GM12878 (cell line): ENCODE measurements around the gene AMIGO2. TPM values are rescaled to one million over a fixed set of nuclear protein-coding genes. Genes with fewer than 3 reads are reported as not detected.

Source experiments
- ATAC-seq: fragments of 200-7000 bp; cut with Tn5 transposase; 3 replicates; pipeline ENCODE4 v1.9.1; 2020; ENCODE audit warnings: mild to moderate bottlenecking, moderate library complexity
- BruUV-seq: library from RNA; stranded (reverse); fragments of 400-500 nt; replicated peaks from 2 replicates; lab custom pipeline; 2021; lab: Mats Ljungman, UMichigan
- CTCF ChIA-PET: fragments of 300-600 bp; sonication (Branson Sonifier 250); formaldehyde crosslinking; extraction: SDS; loops from one replicate; lab custom pipeline; 2021; ENCODE audit warnings: inconsistent platforms; lab: Yijun Ruan, JAX
- POLR2A ChIA-PET: fragments of 350-600 bp; formaldehyde crosslinking; extraction: SDS; loops from one replicate; lab custom pipeline; 2021; ENCODE audit warnings: inconsistent platforms; lab: Charles Lee
- RAD21 ChIA-PET: fragments of 300-600 bp; sonication (Branson Sonifier 250); formaldehyde crosslinking; loops from one replicate; lab custom pipeline; 2023; ENCODE audit warnings: antibody characterized with exemption; ENCODE audit not compliant: unreplicated experiment; lab: Charles Lee
- SMC1A ChIA-PET: fragments of 300-600 bp; sonication (Branson Sonifier 250); formaldehyde crosslinking; loops from one replicate; lab custom pipeline; 2023; ENCODE audit not compliant: unreplicated experiment, uncharacterized antibody; lab: Charles Lee
- DNase-seq: peaks from one replicate; pipeline ENCODE4 v3.0.0-alpha.2; 2011; ENCODE audit warnings: low read depth, low spot score
- FAIRE-seq: peaks from 3 replicates; lab custom pipeline; 2011; peaks lifted over from hg19 to GRCh38; lab: Jason Lieb, UNC
- H2AFZ ChIP-seq: 2 replicates; pipeline ENCODE4 v1.6.0; 2011; ENCODE audit warnings: low read depth, low read length, control low read depth; ENCODE audit not compliant: control insufficient read depth
- H3K27ac ChIP-seq: 2 replicates; pipeline ENCODE4 v1.5.1; 2011; ENCODE audit warnings: control low read depth; ENCODE audit not compliant: control insufficient read depth, insufficient read depth
- H3K27me3 ChIP-seq, 2 experiments: replicated peaks in 1 of 2; 2 replicates each; pipeline versions ENCODE4 v1.6.0 to v1.6.1; 2011; ENCODE audit warnings: low read length in 1 of 2; ENCODE audit not compliant: control insufficient read depth in 2 of 2, insufficient read depth in 2 of 2
- H3K36me3 ChIP-seq, 2 experiments: 2 replicates each; pipeline ENCODE4 v1.5.1; 2011; ENCODE audit warnings: low read length in 1 of 2; ENCODE audit not compliant: control insufficient read depth in 2 of 2, insufficient read depth in 2 of 2
- H3K4me1 ChIP-seq: 2 replicates; pipeline ENCODE4 v1.6.1; 2011; ENCODE audit warnings: mild to moderate bottlenecking, low read length, moderate library complexity, mixed read lengths; ENCODE audit not compliant: control insufficient read depth, insufficient read depth
- H3K4me2 ChIP-seq: 2 replicates; pipeline ENCODE4 v1.6.0; 2011; ENCODE audit warnings: control low read depth; ENCODE audit not compliant: control insufficient read depth, insufficient read depth
- H3K4me3 ChIP-seq: fragments of 200-600 bp; sonication (generic); 2 replicates; pipeline ENCODE4 v1.5.1; 2016
- H3K79me2 ChIP-seq: 2 replicates; pipeline ENCODE4 v1.6.0; 2011; ENCODE audit warnings: low read length; ENCODE audit not compliant: control insufficient read depth, insufficient read depth
- H3K9ac ChIP-seq: 2 replicates; pipeline ENCODE4 v1.8.0; 2011; ENCODE audit warnings: low read length, control low read depth, mixed read lengths; ENCODE audit not compliant: control insufficient read depth, insufficient read depth
- H3K9me3 ChIP-seq: replicated peaks from 3 replicates; pipeline ENCODE4 v1.5.1; 2011; ENCODE audit warnings: mild to moderate bottlenecking, low read length; ENCODE audit not compliant: control insufficient read depth, insufficient read depth
- H4K20me1 ChIP-seq: 2 replicates; pipeline ENCODE4 v1.6.0; 2011; ENCODE audit not compliant: control insufficient read depth, insufficient read depth
- CHD4 ChIP-seq: fragments of 200-600 bp; sonication (generic); IDR thresholded peaks from 2 replicates; pipeline ENCODE4 v1.6.1; 2016; ENCODE audit warnings: mild to moderate bottlenecking
- CTCF ChIP-seq, 3 experiments: IDR thresholded peaks in 2 of 3; conservative IDR thresholded peaks in 1 of 3; 2 replicates each; pipeline ENCODE4 v1.5.1; 2011; ENCODE audit warnings: low read depth in 3 of 3, low read length in 3 of 3, mild to moderate bottlenecking in 3 of 3, control low read depth in 2 of 3, moderate library complexity in 2 of 3, inconsistent platforms in 1 of 3, mixed read lengths in 1 of 3; ENCODE audit not compliant: control insufficient read depth in 2 of 3, insufficient read depth in 1 of 3; ENCODE audit errors: extremely low read depth in 1 of 3
- ETV6 ChIP-seq, 2 experiments: fragments of 450-650 bp in 1 of 2; IDR thresholded peaks in 1 of 2; conservative IDR thresholded peaks in 1 of 2; 2 replicates each; pipeline ENCODE4 v1.6.1; 2014; ENCODE audit warnings: antibody characterized with exemption in 1 of 2, borderline replicate concordance in 1 of 2, low read depth in 1 of 2, mild to moderate bottlenecking in 1 of 2, moderate library complexity in 1 of 2
- EZH2 ChIP-seq: IDR thresholded peaks from 2 replicates; pipeline ENCODE4 v1.6.1; 2012; ENCODE audit warnings: low read depth, mild to moderate bottlenecking, control low read depth, inconsistent platforms, low read length, borderline replicate concordance; ENCODE audit not compliant: control insufficient read depth
- IRF4 ChIP-seq: IDR thresholded peaks from 2 replicates; pipeline ENCODE4 v1.6.1; 2011; ENCODE audit warnings: low read depth, low read length
- KAT2A ChIP-seq: conservative IDR thresholded peaks from 2 replicates; pipeline ENCODE4 v1.6.1; 2011; ENCODE audit warnings: low read depth, low read length; ENCODE audit not compliant: control insufficient read depth
- LARP7 ChIP-seq: fragments of 450-650 bp; IDR thresholded peaks from 2 replicates; pipeline ENCODE4 v1.6.1; 2017; ENCODE audit warnings: mild to moderate bottlenecking
- MTA3 ChIP-seq: IDR thresholded peaks from 2 replicates; pipeline ENCODE4 v1.6.1; 2012; ENCODE audit warnings: low read length, inconsistent platforms, borderline replicate concordance
- STAT1 ChIP-seq: fragments of 450-650 bp; conservative IDR thresholded peaks from 2 replicates; pipeline ENCODE4 v1.6.1; 2014; ENCODE audit warnings: antibody characterized with exemption, mild to moderate bottlenecking
- ZBED1 ChIP-seq: IDR thresholded peaks from 2 replicates; pipeline ENCODE4 v1.6.1; 2016; ENCODE audit warnings: borderline replicate concordance
- WGBS: methylation state at CpG from one replicate; pipeline ENCODE4 v1.1.6; 2016; ENCODE audit warnings: low lambda C conversion rate; ENCODE audit not compliant: insufficient replicate concordance, insufficient coverage; ENCODE audit errors: missing lambda C conversion rate; 5-methylcytosine and 5-hydroxymethylcytosine counted together
- in situ Hi-C: fragments of 300-500 bp; cut with MboI; formaldehyde crosslinking; loops from 9 replicates; pipeline ENCODE4 v1.14.3; 2018; ENCODE audit warnings: mixed read lengths
- intact Hi-C: fragments of 100-400 bp; cut with micrococcal nuclease; formaldehyde crosslinking; loops from one replicate; pipeline ENCODE4 v1.14.2; 2022; ENCODE audit not compliant: unreplicated experiment
- polyA plus RNA-seq, 11 experiments: library from polyadenylated mRNA; depleted of rRNA in 4 of 11; unstranded in 6 of 11; stranded (reverse) in 5 of 11; fragments of >200 nt; fragmentation: Nextera tagmentation in 4 of 11; fragmentation: Illumina TruSeq in 1 of 11; extraction: Ambion mirVana in 4 of 11; extraction: Trizol in 1 of 11; gene quantifications; 1 replicate in 1 of 11; 2 replicates in 10 of 11; pipeline versions ENCODE4 v1.2.1 to v1.2.3, GENCODE V29; 2011 to 2016; ENCODE audit warnings: inconsistent platforms in 2 of 11, missing spikeins in 2 of 11, low read depth in 1 of 11
- total RNA-seq, 4 experiments: library from RNA; depleted of rRNA in 3 of 4; stranded (reverse); fragments of >200 nt in 3 of 4; fragmentation: Illumina TruSeq in 1 of 4; extraction: Trizol in 1 of 4; gene quantifications; 2 replicates each; pipeline versions ENCODE4 v1.2.1 to v1.2.3, GENCODE V29; 2013 to 2021
- TF ChIP-seq, protein P1 (sequence below): fragments of 450-650 bp; IDR thresholded peaks from 2 replicates; pipeline ENCODE4 v1.6.1; 2017; ENCODE audit warnings: borderline replicate concordance

Gene AMIGO2
- total and polyA plus RNA-seq, 10 of the 15 experiments (the other 5 are each of a cell fraction or from before 2014, with no cell fraction given) = 0.03 to 0.15 (median 0.11) TPM; not detected in 7

GRCh38 chr12:47078733-47079467 is 859 bp downstream of the AMIGO2 start:
- no peaks in the 10 kb centered on the region; the same call in 1 of the 2 replicates for H4K20me1 ChIP-seq
- CTCF ChIA-PET = interaction anchor here (0.8 to 2.8 kb wide), 4 partner anchors 9 to 319 kb away, joined by 3 to 12 read pairs (median 4); no protein-coding TSS in a partner anchor
- FAIRE-seq = no peak
- TF ChIP-seq EZH2 = peak; percentile 96; the same call in 1 of the 2 replicates
- TF ChIP-seq IRF4 = no peak
- TF ChIP-seq, all 136 proteins: peak for 1
- WGBS = 7% methylated on average over 17 of the region's 17 CpGs
- Histone ChIP-seq H3K79me2 (no peaks in the 10 kb centered on the region), H3K4me3 (peak overlapping the region; percentile 12), H3K4me2 (peak overlapping the region; percentile 58), H3K36me3 (no peaks in the 10 kb centered on the region), H3K9ac (no peak overlapping the region), H3K27me3 (peaks cover 12 to 19% of the 10 kb centered on the region in 2 experiments), H3K27ac (no peak overlapping the region), H3K4me1 (peaks cover 10% of the 10 kb centered on the region), H3K9me3 (no peaks in the 10 kb centered on the region), H2AFZ (no peak overlapping the region; the same call in 1 of the 2 replicates)
- no peak for DNase-seq
- ChIA-PET RAD21 (interaction anchor here (0.9 to 2.2 kb wide), 5 partner anchors 128 to 329 kb away, joined by 3 to 9 read pairs (median 3); no protein-coding TSS in a partner anchor), POLR2A (no interaction called here), SMC1A (interaction anchor here (2.5 kb wide), 1 partner anchor 228 kb away, joined by 9 read pairs; no protein-coding TSS in a partner anchor)
- BruUV-seq = no TSS peak
- intact Hi-C loops (loop anchor here (2.0 kb wide), 1 partner anchor 228 kb away; no protein-coding TSS in a partner anchor), in situ Hi-C loops (no loop called here)
- ATAC-seq = peak; percentile 40; the same call in 2 of the 3 replicates

DNA sequence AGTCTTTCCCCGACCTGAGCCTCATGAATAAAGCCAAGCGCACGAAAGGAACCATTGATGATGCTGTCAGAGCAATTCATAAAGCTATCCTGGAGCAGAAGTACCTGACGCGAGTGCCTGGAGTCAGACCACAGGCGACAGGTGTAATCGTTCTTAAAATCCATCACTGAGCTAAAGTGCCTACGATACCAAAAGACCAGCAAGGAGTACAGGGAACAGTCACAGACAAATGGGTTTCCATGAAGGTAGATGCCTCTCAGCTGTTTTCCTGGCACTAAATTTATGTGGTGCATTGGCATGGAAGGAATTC is 1.7 kb downstream of the AMIGO2 start:
- ChIA-PET RAD21 (interaction anchor here (1.2 to 2.2 kb wide), 4 partner anchors 129 to 330 kb away, joined by 3 to 9 read pairs (median 3); no protein-coding TSS in a partner anchor), POLR2A (no interaction called here), SMC1A (interaction anchor here (2.5 kb wide), 1 partner anchor 229 kb away, joined by 9 read pairs; no protein-coding TSS in a partner anchor), CTCF (interaction anchor here (0.8 to 2.8 kb wide), 5 partner anchors 8 to 320 kb away, joined by 3 to 12 read pairs (median 3); no protein-coding TSS in a partner anchor)
- Histone ChIP-seq H2AFZ (no peak overlapping the region), H3K9ac (no peak overlapping the region), H3K4me2 (no peak overlapping the region), H3K36me3 (no peaks in the 10 kb centered on the region), H3K4me3 (no peak overlapping the region), H3K79me2 (no peaks in the 10 kb centered on the region), H3K4me1 (peaks cover 10% of the 10 kb centered on the region), H3K27ac (no peak overlapping the region), H3K9me3 (no peaks in the 10 kb centered on the region), H4K20me1 (no peaks in the 10 kb centered on the region), H3K27me3 (peaks cover 12 to 19% of the 10 kb centered on the region in 2 experiments)
- DNase-seq = no peak
- intact Hi-C loops (loop anchor here (2.0 kb wide), 1 partner anchor 229 kb away; no protein-coding TSS in a partner anchor), in situ Hi-C loops (no loop called here)
- BruUV-seq = no TSS peak
- no peak for FAIRE-seq
- WGBS = 83% methylated on average over 8 of the region's 8 CpGs
- no peak for ATAC-seq
- TF ChIP-seq, protein P1, sequence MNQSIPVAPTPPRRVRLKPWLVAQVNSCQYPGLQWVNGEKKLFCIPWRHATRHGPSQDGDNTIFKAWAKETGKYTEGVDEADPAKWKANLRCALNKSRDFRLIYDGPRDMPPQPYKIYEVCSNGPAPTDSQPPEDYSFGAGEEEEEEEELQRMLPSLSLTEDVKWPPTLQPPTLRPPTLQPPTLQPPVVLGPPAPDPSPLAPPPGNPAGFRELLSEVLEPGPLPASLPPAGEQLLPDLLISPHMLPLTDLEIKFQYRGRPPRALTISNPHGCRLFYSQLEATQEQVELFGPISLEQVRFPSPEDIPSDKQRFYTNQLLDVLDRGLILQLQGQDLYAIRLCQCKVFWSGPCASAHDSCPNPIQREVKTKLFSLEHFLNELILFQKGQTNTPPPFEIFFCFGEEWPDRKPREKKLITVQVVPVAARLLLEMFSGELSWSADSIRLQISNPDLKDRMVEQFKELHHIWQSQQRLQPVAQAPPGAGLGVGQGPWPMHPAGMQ = no peak
- no peak for TF ChIP-seq STAT1
- TF ChIP-seq CTCF (IDR thresholded peaks at IDR 0.05 in 2 of 3, conservative IDR thresholded peaks at IDR 0.05 in 1 of 3; ENCODE audit: control insufficient read depth in 2 of 3, extremely low read depth in 1 of 3, insufficient read depth in 1 of 3, low read depth in 3 of 3, low read length in 3 of 3) = no peak
- TF ChIP-seq CHD4 = no peak
- no peak for TF ChIP-seq MTA3
- no peak for TF ChIP-seq KAT2A
- no peak for TF ChIP-seq ETV6 (conservative IDR thresholded peaks at IDR 0.05 in 1 of 2, IDR thresholded peaks at IDR 0.05 in 1 of 2; ENCODE audit: borderline replicate concordance in 1 of 2, low read depth in 1 of 2)
- no peak for TF ChIP-seq ZBED1
- TF ChIP-seq LARP7 = no peak
